Osteoblast (primary cell): ENCODE data around the gene AFAP1. TPM values are rescaled to one million over a fixed set of nuclear protein-coding genes. Genes with fewer than 3 reads are reported as not detected.

Experiments used
- DNase-seq: peaks from one replicate; pipeline ENCODE4 v3.0.0; 2011; ENCODE audit warnings: low spot score, mixed read lengths; ENCODE audit not compliant: insufficient read length; ENCODE audit errors: missing footprints
- H2AFZ ChIP-seq: 2 replicates; pipeline ENCODE4 v1.6.0; 2011; ENCODE audit warnings: mild to moderate bottlenecking, low read length
- H3K27ac ChIP-seq: 2 replicates; pipeline ENCODE4 v1.5.1; 2011; ENCODE audit warnings: mild to moderate bottlenecking, low read depth, low read length, moderate library complexity
- H3K27me3 ChIP-seq: 2 replicates; pipeline ENCODE4 v1.6.0; 2012; ENCODE audit warnings: mild to moderate bottlenecking, control low read depth, inconsistent platforms, low read length, moderate library complexity; ENCODE audit not compliant: insufficient read depth
- H3K36me3 ChIP-seq: 2 replicates; pipeline ENCODE4 v1.5.1; 2011; ENCODE audit warnings: mild to moderate bottlenecking, low read length, control low read depth, moderate library complexity; ENCODE audit not compliant: insufficient read depth
- H3K4me1 ChIP-seq: 2 replicates; pipeline ENCODE4 v1.5.1; 2011; ENCODE audit warnings: mild to moderate bottlenecking, low read length, control low read depth, moderate library complexity; ENCODE audit not compliant: insufficient read depth
- H3K4me2 ChIP-seq: 2 replicates; pipeline ENCODE4 v1.6.0; 2011; ENCODE audit warnings: mild to moderate bottlenecking, low read length; ENCODE audit not compliant: insufficient read depth
- H3K4me3 ChIP-seq: fragments of 200-600 bp; sonication (generic); 3 replicates; pipeline ENCODE4 v1.5.1; 2012; ENCODE audit warnings: mild to moderate bottlenecking, low read length, inconsistent platforms; ENCODE audit not compliant: insufficient read depth
- H3K79me2 ChIP-seq: 2 replicates; pipeline ENCODE4 v1.6.0; 2012; ENCODE audit warnings: mild to moderate bottlenecking, low read length, control low read depth, inconsistent platforms; ENCODE audit not compliant: insufficient read depth
- H3K9me3 ChIP-seq: 2 replicates; pipeline ENCODE4 v1.5.1; 2011; ENCODE audit warnings: low read depth, low read length, control low read depth
- H4K20me1 ChIP-seq: 2 replicates; pipeline ENCODE4 v1.6.0; 2012; ENCODE audit warnings: mild to moderate bottlenecking, low read length, control low read depth; ENCODE audit not compliant: insufficient read depth
- CTCF ChIP-seq: IDR thresholded peaks from 2 replicates; pipeline ENCODE4 v1.5.1; 2011; ENCODE audit warnings: mild to moderate bottlenecking, low read depth, low read length, moderate library complexity; ENCODE audit errors: extremely low read depth
- total RNA-seq: library from RNA; depleted of rRNA; stranded (reverse); fragments of >200 nt; gene quantifications from 2 replicates; pipeline ENCODE4 v1.2.3, GENCODE V29; 2012

The AFAP1 gene
- total RNA-seq, 1 donor = 101 TPM

DNA sequence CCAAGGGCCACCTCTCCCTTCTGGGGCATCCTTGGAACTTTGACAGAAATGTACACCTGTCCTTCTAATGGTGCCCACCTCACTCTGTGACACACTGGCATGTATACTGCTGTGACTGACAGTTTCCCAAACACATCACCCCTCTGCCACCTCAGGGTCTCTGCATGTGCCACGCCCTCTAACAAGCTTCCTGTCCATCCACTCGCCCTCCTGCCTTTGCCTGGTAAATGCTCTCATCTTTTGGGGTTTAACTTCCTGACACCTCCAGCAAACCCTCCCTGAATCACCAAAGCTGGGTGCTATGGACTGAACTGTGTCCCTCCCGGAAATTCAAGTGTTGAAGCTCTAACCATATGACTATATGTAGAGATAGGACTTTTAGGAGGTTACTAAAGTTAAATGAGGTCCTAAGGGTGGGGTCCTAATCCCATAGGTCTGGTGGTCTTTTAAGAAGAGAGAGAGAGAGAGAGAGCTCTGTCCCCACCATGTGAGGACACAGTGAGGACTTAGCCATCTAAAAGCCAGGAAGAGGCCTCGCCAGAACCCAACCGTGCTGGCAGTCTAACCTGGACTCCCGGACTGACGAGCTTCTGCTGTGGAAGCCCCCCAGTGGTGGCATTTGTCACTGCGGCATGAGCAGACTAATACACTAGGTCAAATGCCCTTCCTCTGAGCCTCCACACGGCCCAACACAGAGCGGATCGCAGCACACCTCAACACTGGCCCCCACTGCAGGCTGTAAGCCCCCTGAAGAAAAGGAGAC, 95.6 kb downstream of the AFAP1 start:
- no peak for DNase-seq

DNA sequence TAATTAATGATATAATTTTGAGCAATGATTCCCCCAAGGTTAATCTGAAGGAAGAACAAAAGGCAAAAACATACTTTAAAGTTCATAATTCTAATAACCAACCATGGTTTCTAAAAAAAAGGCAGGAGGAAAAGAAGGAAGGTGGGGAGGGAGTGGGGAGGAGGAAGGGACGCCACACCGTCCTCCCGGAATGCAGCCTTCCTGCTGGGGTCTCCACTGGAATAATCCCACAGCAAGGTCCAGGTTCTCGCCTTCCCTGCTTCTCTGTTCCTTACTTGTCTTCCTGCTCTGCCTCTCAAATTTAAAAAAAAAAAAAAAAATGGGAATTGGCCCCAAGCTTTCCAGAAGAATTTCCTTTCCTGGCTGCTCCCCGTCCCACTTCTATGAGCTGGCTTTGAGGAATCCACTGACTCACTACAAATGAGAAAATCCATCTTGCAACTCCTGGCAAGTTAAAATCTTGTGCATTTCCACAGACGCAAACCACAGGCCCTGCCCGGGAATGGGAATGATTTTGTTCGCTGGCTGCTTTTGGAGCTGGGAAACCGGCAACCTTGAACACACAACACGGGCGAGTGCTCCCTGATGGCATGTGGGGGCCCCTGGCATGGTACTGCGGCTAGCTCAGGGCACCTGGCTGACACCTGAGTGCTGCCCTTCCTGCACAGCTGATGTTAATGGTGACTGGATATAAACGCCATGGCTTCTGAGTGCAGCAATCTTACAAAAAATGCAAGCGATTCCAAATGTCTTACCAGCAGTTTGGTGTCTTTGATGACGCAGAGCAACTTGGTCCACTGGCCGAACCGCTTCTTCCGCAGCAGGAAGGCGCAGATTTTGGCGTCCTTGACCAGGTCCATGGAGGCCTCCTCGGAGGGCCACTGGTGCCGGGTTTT, 97.0 kb downstream of the AFAP1 start:
- Histone ChIP-seq H3K4me2 (peak overlapping the region; percentile 49), H3K4me3 (peak overlapping the region; percentile 24), H3K4me1 (peaks cover 72% of the 10 kb centered on the region), H3K9me3 (no peaks in the 10 kb centered on the region), H3K79me2 (peaks cover 81% of the 10 kb centered on the region), H3K36me3 (peaks cover 76% of the 10 kb centered on the region), H2AFZ (no peak overlapping the region), H3K27me3 (no peaks in the 10 kb centered on the region), H3K27ac (peak overlapping the region; percentile 94), H4K20me1 (no peaks in the 10 kb centered on the region)
- TF ChIP-seq CTCF = no peak
- DNase-seq = peak; percentile 92

More for the DNA sequence above, 95.6 kb downstream of the AFAP1 start:
- peak overlapping the region; percentile 49 for H3K4me2 ChIP-seq
- peak; percentile 77 for TF ChIP-seq CTCF
- peaks cover 74% of the 10 kb centered on the region for H3K36me3 ChIP-seq
- H3K4me1 ChIP-seq = peaks cover 62% of the 10 kb centered on the region
- no peak overlapping the region for H3K4me3 ChIP-seq
- H3K27me3 ChIP-seq = no peaks in the 10 kb centered on the region
- H4K20me1 ChIP-seq = no peaks in the 10 kb centered on the region
- H3K79me2 ChIP-seq = peaks cover 81% of the 10 kb centered on the region
- H3K27ac ChIP-seq = peak overlapping the region; percentile 94
- no peaks in the 10 kb centered on the region for H3K9me3 ChIP-seq
- H2AFZ ChIP-seq = no peak overlapping the region

DNA sequence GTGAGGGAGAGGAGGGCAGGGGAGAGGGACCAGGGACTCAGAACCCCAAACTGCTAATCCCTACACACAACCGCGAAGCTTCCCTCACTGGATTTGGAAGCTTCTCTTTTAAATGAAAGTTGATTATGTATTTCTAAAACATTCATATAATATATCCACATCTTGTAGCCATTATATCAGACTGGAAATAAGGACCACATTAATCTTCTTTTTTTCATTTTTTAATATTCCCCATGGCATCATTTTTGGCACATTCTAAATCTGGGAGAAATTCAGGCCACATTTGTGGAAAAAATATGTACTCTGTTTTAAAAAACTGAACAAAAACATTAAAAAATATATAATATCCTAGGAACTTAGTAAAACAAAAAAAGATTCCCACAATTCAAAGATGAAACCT, 97.8 kb downstream of the AFAP1 start:
- Histone ChIP-seq H3K4me2 (peak overlapping the region; percentile 49), H3K4me1 (peaks cover 72% of the 10 kb centered on the region), H3K27ac (peak overlapping the region; percentile 94), H3K27me3 (no peaks in the 10 kb centered on the region), H3K4me3 (no peak overlapping the region), H4K20me1 (no peaks in the 10 kb centered on the region), H3K9me3 (no peaks in the 10 kb centered on the region), H3K36me3 (peaks cover 76% of the 10 kb centered on the region), H3K79me2 (peaks cover 81% of the 10 kb centered on the region), H2AFZ (no peak overlapping the region)
- no peak for TF ChIP-seq CTCF
- DNase-seq = no peak

- no peak overlapping the region for H3K4me2 ChIP-seq
- H4K20me1 ChIP-seq = no peaks in the 10 kb centered on the region
- H3K4me3 ChIP-seq = no peak overlapping the region
- H3K9me3 ChIP-seq = no peaks in the 10 kb centered on the region
- H3K27ac ChIP-seq = peak overlapping the region; percentile 94
- no peak overlapping the region for H2AFZ ChIP-seq
- H3K4me1 ChIP-seq = peaks cover 63% of the 10 kb centered on the region
- peaks cover 81% of the 10 kb centered on the region for H3K79me2 ChIP-seq
- H3K27me3 ChIP-seq = no peaks in the 10 kb centered on the region
- no peak for TF ChIP-seq CTCF
- peaks cover 76% of the 10 kb centered on the region for H3K36me3 ChIP-seq
- DNase-seq = no peak
Observed at GRCh38 chr4:7841071-7841470, 98.6 kb downstream of the AFAP1 start.
